HEK293 (cell line): ENCODE measurements around the gene MRPL51.

Experiments used
- HIC1 ChIP-seq: fragments of 450-650 bp; formaldehyde crosslinking; IDR thresholded peaks from 2 replicates; pipeline ENCODE4 v1.5.1; 2016; ENCODE audit warnings: missing biosample characterization, missing genetic modification characterization
- IKZF3 ChIP-seq: fragments of 450-650 bp; IDR thresholded peaks from 2 replicates; pipeline ENCODE4 v1.5.0; 2018; ENCODE audit warnings: missing biosample characterization, mild to moderate bottlenecking, missing genetic modification characterization, moderate library complexity
- KLF8 ChIP-seq: fragments of 450-650 bp; formaldehyde crosslinking; IDR thresholded peaks from 2 replicates; pipeline ENCODE4 v1.5.1; 2016; ENCODE audit warnings: missing biosample characterization, missing genetic modification characterization
- SCRT1 ChIP-seq: fragments of 450-650 bp; formaldehyde crosslinking; IDR thresholded peaks from 2 replicates; pipeline ENCODE4 v1.5.1; 2016; ENCODE audit warnings: missing biosample characterization, missing genetic modification characterization, borderline replicate concordance
- SCRT2 ChIP-seq: fragments of 450-650 bp; formaldehyde crosslinking; IDR thresholded peaks from 2 replicates; pipeline ENCODE4 v1.5.1; 2016; ENCODE audit warnings: missing biosample characterization, missing genetic modification characterization
- SP7 ChIP-seq: fragments of 450-650 bp; formaldehyde crosslinking; IDR thresholded peaks from 2 replicates; pipeline ENCODE4 v1.5.1; 2016; ENCODE audit warnings: missing biosample characterization, missing genetic modification characterization
- YY1 ChIP-seq: fragments of 450-650 bp; formaldehyde crosslinking; IDR thresholded peaks from 2 replicates; pipeline ENCODE4 v1.5.1; 2018; ENCODE audit warnings: missing biosample characterization, missing genetic modification characterization
- ZBTB8A ChIP-seq: fragments of 450-650 bp; formaldehyde crosslinking; IDR thresholded peaks from 2 replicates; pipeline ENCODE4 v1.5.1; 2016; ENCODE audit warnings: missing biosample characterization, missing genetic modification characterization
- ZNF157 ChIP-seq: fragments of 450-650 bp; formaldehyde crosslinking; IDR thresholded peaks from 2 replicates; pipeline ENCODE4 v1.5.1; 2016; ENCODE audit warnings: missing biosample characterization, missing genetic modification characterization
- ZNF2 ChIP-seq: fragments of 450-650 bp; formaldehyde crosslinking; IDR thresholded peaks from 2 replicates; pipeline ENCODE4 v1.5.1; 2016; ENCODE audit warnings: missing biosample characterization, missing genetic modification characterization
- ZNF23 ChIP-seq: fragments of 450-650 bp; formaldehyde crosslinking; IDR thresholded peaks from 2 replicates; pipeline ENCODE4 v1.5.1; 2016; ENCODE audit warnings: missing biosample characterization, missing genetic modification characterization, borderline replicate concordance
- ZNF280D ChIP-seq: fragments of 450-650 bp; formaldehyde crosslinking; IDR thresholded peaks from 2 replicates; pipeline ENCODE4 v1.5.1; 2016; ENCODE audit warnings: missing biosample characterization, missing genetic modification characterization
- ZNF311 ChIP-seq: fragments of 450-650 bp; formaldehyde crosslinking; IDR thresholded peaks from 2 replicates; pipeline ENCODE4 v1.5.1; 2017; ENCODE audit warnings: missing biosample characterization, missing genetic modification characterization, borderline replicate concordance
- ZNF324 ChIP-seq: fragments of 450-650 bp; formaldehyde crosslinking; IDR thresholded peaks from 2 replicates; pipeline ENCODE4 v1.5.1; 2016; ENCODE audit warnings: missing biosample characterization, missing genetic modification characterization
- ZNF335 ChIP-seq: fragments of 450-650 bp; formaldehyde crosslinking; conservative IDR thresholded peaks from 2 replicates; pipeline ENCODE4 v1.5.1; 2016; ENCODE audit warnings: missing biosample characterization, missing genetic modification characterization
- ZNF362 ChIP-seq: fragments of 450-650 bp; formaldehyde crosslinking; IDR thresholded peaks from 2 replicates; pipeline ENCODE4 v1.5.1; 2016; ENCODE audit warnings: missing biosample characterization, missing genetic modification characterization
- ZNF585B ChIP-seq: fragments of 450-650 bp; formaldehyde crosslinking; IDR thresholded peaks from 2 replicates; pipeline ENCODE4 v1.5.1; 2016; ENCODE audit warnings: missing biosample characterization, missing genetic modification characterization
- ZNF692 ChIP-seq: fragments of 450-650 bp; formaldehyde crosslinking; IDR thresholded peaks from 2 replicates; pipeline ENCODE4 v1.5.1; 2016; ENCODE audit warnings: missing biosample characterization, missing genetic modification characterization
- ZNF701 ChIP-seq: fragments of 450-650 bp; formaldehyde crosslinking; IDR thresholded peaks from 2 replicates; pipeline ENCODE4 v1.5.1; 2016; ENCODE audit warnings: missing biosample characterization, missing genetic modification characterization
- TF ChIP-seq, protein P1 (sequence below): fragments of 450-650 bp; formaldehyde crosslinking; IDR thresholded peaks from 2 replicates; pipeline ENCODE4 v1.5.1; 2016; ENCODE audit warnings: missing biosample characterization, missing genetic modification characterization
- TF ChIP-seq, protein P2 (sequence below): fragments of 450-650 bp; formaldehyde crosslinking; IDR thresholded peaks from 2 replicates; pipeline ENCODE4 v1.5.1; 2017; ENCODE audit warnings: missing biosample characterization, missing genetic modification characterization
- TF ChIP-seq, protein P3 (sequence below): fragments of 450-650 bp; formaldehyde crosslinking; IDR thresholded peaks from 2 replicates; pipeline ENCODE4 v1.5.1; 2016; ENCODE audit warnings: missing biosample characterization, missing genetic modification characterization

Gene MRPL51

DNA sequence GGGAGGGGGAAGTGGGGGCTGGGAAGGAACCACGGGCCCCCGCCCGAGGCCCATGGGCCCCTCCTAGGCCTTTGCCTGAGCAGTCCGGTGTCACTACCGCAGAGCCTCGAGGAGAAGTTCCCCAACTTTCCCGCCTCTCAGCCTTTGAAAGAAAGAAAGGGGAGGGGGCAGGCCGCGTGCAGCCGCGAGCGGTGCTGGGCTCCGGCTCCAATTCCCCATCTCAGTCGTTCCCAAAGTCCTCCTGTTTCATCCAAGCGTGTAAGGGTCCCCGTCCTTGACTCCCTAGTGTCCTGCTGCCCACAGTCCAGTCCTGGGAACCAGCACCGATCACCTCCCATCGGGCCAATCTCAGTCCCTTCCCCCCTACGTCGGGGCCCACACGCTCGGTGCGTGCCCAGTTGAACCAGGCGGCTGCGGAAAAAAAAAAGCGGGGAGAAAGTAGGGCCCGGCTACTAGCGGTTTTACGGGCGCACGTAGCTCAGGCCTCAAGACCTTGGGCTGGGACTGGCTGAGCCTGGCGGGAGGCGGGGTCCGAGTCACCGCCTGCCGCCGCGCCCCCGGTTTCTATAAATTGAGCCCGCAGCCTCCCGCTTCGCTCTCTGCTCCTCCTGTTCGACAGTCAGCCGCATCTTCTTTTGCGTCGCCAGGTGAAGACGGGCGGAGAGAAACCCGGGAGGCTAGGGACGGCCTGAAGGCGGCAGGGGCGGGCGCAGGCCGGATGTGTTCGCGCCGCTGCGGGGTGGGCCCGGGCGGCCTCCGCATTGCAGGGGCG is 41.0 kb upstream of the MRPL51 start, which contains the start of gene GAPDH (continued):
- TF ChIP-seq ZNF335 (tag by site-specific recombination) (peak; percentile 66), SCRT2 (no peak), SCRT1 (tag by site-specific recombination) (no peak), ZNF362 (tag by site-specific recombination) (peak; percentile 99), ZNF585B (no peak), ZNF280D (tag by site-specific recombination) (no peak), ZBTB8A (tag by site-specific recombination) (peak; percentile 97), HIC1 (tag by site-specific recombination) (peak; percentile 86; the same call in 1 of the 2 replicates), ZNF692 (tag by site-specific recombination) (peak; percentile 100), ZNF311 (no peak), ZNF2 (tag by site-specific recombination) (peak; percentile 74; the same call in 1 of the 2 replicates), KLF8 (tag by site-specific recombination) (peak; percentile 92), YY1 (tag by site-specific recombination) (no peak), IKZF3 (tag by site-specific recombination) (no peak; the same call in none of the 2 replicates), SP7 (tag by site-specific recombination) (peak; percentile 70; the same call in 1 of the 2 replicates), ZNF23 (tag by site-specific recombination) (no peak), ZNF157 (tag by site-specific recombination) (no peak), ZNF701 (tag by site-specific recombination) (no peak), ZNF324 (tag by site-specific recombination) (peak; percentile 90)
- TF ChIP-seq, protein P1, sequence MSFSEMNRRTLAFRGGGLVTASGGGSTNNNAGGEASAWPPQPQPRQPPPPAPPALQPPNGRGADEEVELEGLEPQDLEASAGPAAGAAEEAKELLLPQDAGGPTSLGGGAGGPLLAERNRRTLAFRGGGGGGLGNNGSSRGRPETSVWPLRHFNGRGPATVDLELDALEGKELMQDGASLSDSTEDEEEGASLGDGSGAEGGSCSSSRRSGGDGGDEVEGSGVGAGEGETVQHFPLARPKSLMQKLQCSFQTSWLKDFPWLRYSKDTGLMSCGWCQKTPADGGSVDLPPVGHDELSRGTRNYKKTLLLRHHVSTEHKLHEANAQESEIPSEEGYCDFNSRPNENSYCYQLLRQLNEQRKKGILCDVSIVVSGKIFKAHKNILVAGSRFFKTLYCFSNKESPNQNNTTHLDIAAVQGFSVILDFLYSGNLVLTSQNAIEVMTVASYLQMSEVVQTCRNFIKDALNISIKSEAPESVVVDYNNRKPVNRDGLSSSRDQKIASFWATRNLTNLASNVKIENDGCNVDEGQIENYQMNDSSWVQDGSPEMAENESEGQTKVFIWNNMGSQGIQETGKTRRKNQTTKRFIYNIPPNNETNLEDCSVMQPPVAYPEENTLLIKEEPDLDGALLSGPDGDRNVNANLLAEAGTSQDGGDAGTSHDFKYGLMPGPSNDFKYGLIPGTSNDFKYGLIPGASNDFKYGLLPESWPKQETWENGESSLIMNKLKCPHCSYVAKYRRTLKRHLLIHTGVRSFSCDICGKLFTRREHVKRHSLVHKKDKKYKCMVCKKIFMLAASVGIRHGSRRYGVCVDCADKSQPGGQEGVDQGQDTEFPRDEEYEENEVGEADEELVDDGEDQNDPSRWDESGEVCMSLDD (tag by site-specific recombination) = peak; percentile 74; the same call in 1 of the 2 replicates
- TF ChIP-seq, protein P2, sequence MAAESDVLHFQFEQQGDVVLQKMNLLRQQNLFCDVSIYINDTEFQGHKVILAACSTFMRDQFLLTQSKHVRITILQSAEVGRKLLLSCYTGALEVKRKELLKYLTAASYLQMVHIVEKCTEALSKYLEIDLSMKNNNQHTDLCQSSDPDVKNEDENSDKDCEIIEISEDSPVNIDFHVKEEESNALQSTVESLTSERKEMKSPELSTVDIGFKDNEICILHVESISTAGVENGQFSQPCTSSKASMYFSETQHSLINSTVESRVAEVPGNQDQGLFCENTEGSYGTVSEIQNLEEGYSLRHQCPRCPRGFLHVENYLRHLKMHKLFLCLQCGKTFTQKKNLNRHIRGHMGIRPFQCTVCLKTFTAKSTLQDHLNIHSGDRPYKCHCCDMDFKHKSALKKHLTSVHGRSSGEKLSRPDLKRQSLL = no peak
- TF ChIP-seq, protein P3, sequence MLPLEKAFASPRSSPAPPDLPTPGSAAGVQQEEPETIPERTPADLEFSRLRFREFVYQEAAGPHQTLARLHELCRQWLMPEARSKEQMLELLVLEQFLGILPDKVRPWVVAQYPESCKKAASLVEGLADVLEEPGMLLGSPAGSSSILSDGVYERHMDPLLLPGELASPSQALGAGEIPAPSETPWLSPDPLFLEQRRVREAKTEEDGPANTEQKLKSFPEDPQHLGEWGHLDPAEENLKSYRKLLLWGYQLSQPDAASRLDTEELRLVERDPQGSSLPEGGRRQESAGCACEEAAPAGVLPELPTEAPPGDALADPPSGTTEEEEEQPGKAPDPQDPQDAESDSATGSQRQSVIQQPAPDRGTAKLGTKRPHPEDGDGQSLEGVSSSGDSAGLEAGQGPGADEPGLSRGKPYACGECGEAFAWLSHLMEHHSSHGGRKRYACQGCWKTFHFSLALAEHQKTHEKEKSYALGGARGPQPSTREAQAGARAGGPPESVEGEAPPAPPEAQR (tag by site-specific recombination) = 0 out of 2 replicates have a peak, but pooled peaks have one; percentile 33
